HG02943 (cell line): ENCODE data around the gene QSER1.
"Not testable (repeated sequence)": the region's sequence is repeated elsewhere in the genome, so short reads cannot be mapped to it uniquely, and the experiment has no call there.

Experiments
- ATAC-seq: cut with Tn5 transposase; IDR thresholded peaks from one replicate; pipeline ENCODE4 v1.9.1; 2021; ENCODE audit warnings: mild to moderate bottlenecking, low read depth, moderate library complexity; ENCODE audit not compliant: unreplicated experiment

Gene QSER1

DNA sequence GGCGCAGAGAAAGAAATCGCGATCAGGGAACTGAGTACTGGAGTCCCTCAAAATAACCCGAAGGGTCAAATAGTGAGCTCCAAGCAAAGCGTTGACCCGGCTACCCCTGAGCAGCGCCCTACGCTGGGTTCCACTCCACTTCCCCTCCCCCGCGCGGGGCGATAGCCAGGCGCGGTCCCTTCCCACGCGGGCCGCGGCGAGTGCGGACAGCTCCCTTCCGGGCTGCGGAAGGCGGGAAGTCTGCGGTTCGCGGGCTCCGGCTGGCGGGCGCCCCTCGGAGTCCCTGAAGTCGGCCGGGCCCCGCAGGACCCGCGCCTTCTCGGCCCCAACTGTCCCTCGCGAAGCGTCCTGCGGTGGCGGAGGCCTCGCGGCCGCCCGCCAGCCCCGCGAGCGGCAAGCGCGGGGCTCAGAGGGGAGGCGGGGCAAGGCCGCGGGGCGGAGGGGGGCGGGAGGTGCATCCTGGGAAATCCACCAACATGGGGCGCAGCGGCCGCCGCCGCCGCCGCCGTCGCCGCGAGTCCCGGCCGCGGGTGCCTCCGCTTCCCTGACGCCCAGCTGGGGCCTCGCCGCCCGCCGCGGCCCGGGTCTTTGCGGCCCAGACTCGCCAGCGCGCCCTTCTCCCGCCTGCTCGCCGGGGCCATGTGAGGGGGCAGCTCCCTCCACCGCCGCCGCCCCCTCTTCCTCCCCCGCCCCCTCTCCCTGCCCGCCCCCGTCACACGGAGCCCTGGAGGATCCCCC is at the start of gene QSER1:
QSER1 (plus strand) TSS at position 457 of the 738 bp plus-strand sequence. CDS start 315 bp downstream, outside the sequence.
- peak; percentile 69 for ATAC-seq

DNA sequence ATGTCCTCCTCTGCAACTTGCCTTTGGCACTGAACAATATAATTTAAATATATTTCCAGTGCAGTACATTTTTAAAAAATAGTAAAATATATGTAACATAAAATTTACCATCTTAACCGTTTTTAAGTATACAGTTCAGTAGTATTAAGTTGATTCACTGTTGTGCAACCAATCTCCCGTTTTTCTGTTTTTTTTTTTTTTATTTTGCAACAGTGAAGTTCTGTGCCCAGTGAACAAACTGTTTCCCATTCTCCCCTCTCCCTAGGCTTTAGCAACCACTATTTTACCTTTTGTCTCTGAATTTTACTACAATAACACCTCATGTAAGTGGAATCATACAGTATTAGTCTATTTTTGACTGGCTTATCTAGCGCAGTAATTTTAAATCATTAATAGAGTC is 49.1 kb upstream of the QSER1 start:
- no peak for ATAC-seq

DNA sequence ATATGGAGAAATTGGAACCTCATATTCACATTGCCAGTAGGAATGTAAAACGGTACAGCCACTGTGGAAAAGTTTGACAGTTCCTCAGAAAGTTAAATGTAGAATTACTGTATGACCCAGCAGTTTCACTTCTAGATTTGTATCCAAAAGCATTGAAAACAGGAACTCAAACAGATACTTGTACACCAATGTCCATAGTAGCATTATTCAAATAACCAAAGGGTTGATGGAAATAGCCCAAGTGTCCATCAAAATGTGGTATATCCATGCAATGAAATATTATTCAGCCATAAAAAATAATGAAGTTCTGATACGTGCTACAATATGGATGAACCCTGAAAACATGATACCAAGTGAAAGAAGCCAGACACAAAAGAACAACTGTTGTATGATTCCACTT is 45.1 kb upstream of the QSER1 start:
- ATAC-seq: no peak

DNA sequence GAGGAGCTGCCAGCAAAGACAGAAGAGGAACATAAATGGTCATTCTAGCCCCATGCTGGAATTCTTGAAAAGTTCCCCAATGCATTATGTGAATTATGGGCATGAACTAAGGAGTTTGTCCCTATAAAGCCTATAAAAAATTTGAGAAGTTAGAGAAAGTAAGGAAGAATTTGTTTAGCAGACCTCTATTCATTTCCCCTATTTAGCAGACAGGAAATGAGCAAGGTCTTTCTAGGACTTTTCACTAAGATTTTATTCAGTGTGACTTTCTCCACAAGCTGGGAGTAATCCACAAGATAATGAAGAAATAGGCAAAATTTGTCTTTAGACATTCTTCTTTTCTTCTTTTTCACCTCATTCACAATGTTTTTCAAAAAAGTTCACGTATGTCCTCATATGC is 42.9 kb upstream of the QSER1 start:
- ATAC-seq: no peak

DNA sequence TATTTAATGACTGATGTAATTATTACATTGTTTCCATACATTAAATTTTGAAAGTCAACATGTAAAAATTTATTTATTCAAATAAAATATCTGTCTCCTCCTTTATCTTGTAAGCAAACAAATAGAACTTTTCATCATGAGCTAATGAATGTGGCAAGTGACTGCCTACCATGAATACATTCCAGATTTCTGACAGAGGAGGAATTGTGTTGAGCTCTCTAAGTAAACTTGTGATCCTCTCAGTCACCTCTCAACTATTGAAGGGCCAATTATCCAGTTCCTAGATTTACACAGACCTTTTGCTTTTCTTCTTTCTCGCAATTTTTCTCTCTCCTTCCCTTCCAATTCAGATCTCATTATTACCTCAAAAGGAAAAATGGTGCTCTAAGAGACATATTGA is 41.4 kb upstream of the QSER1 start:
- ATAC-seq: no peak

DNA sequence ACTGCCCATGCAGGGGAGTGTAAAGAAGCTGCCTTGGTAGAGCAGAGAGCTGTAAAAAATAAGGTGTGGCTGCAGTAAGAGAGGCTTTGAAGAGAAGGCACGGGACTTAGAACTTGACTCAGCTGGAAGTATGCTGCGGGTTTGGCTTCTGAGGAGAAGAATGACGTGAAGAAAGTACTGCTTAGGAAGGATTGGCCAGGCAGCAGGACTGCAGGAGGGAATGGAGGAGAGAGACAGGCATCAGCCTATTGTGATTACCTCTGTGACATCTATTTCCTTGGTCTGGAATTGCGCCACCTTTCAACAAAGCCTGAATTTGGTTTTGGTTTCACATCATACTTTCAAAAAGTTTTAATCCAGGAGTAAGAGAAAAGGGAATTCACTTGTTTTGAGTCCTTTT is 40.4 kb upstream of the QSER1 start:
- no peak for ATAC-seq

DNA sequence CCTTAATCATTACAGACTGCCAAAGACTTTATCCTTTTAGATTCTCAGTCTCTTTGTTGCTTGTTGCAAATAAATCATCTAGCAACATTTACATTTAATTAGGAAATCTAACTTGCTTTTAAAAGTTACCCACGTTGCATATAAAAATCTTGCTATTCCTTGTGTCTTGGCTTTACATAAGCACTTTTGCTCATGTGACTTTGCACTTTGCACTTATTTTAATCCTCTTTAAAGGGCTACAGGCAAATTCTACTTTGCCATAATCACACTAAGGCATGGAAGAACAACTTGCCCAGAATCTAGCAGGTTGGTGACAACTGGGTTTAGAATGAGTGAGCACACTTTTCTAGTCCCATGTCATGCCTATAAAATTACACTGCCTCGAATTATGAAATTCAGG is 37.0 kb upstream of the QSER1 start:
- ATAC-seq: no peak

DNA sequence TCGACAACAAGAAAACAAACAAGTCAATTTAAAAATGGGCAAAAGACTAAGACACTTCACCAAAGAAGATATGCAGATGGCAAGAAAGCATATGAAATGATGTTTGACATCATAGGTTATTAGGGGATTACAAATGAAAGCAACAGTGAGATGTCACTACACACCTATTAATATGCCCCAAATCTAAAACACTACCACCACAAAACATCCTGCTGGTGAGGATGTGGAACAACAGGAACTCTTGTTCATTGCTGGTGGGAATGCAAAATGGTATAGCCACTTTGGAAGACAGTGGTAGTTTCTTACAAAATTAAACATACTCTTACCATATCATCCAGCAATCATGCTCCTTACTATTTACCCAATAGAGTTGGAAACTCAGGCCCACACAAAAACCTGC is 33.9 kb upstream of the QSER1 start:
- no peak for ATAC-seq

DNA sequence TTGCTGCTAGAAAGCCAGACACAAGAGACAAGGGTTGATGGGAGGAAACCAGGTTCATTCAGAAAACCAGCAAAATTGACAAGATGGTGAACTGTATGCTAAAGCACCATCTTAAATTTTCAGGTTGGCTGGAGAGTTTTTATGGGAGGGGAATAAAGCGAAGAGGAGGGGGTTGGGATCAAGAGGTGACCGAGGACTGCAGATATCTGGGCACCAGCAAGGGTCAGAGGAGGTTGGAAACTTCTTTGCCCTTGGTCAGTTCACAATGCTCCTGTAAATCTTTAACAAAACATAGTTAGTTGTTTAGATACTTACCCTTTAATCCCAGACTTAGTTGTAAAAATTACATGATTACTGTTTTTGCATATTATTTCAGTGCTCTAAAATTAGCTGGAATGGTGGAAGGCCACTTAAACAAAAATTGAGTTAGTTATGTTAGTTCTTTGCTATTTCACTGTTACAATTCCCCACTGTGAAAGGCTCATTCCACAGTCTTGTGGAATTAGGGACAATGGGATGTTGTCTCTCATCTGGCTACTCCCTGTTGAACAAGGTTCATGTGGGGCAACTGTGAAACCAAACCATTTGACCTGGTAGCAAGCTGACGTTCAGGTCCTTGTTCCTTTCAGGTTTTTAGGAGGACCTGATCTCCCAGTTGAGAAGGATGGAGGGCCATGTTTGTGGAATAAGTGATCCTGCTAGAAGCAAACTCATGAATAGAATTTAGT is 30.6 kb upstream of the QSER1 start:
- no peak for ATAC-seq

DNA sequence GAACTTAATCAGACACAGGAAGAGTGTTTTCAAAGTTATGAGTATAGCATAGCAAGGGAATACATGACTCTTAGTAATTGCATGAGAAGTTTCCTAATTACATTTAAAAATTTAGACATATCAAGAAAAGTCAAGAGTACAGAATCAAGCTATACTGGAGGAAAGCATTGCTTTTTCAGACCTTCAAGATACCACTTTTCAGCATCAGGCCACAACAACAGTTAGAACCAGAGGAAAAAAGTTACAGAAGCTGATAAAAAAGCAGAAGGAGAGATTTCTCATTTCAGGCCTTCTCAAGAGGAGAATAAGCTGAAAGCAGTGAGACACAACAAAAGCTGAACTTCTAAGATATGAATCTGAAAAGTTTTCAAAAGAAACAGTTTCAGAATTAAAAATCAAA is 28.1 kb upstream of the QSER1 start:
- ATAC-seq: no peak

DNA sequence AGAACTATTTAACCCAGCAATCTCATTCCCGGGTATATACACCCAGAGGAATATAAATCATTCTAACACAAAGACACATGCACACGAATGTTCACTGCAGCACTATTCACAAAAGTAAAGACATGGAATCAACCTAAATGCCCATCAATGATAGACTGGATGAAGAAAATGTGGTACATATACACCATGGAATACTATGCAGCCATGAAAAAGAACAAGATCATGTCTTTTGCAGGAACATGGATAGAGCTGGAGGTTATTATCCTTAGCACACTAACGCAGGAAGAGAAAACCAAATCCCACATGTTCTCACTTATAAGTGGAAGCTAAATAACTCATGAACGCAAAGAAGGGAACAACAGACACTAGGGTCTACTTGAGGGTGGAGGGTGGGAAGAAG is 23.9 kb upstream of the QSER1 start:
- not testable (repeated sequence) for ATAC-seq

DNA sequence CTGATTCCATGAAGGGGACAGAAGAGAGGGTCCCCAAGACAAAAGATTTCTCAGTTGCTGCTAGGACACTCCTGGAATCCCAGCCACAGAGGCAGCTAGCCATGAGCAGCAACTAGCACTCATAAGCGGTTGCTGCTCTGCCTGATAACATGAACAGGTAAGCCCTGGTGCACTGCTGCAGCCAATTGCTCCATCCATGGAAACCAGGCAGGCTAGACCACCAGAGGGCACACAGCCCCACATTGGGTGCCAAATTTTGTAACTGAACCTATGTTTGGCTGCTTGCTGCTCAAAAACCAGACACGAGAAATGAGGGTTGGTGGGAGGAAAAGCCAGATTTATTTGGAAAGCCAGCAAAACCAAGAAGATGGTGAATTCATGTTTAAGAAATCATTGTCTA is 21.9 kb upstream of the QSER1 start:
- ATAC-seq: no peak

DNA sequence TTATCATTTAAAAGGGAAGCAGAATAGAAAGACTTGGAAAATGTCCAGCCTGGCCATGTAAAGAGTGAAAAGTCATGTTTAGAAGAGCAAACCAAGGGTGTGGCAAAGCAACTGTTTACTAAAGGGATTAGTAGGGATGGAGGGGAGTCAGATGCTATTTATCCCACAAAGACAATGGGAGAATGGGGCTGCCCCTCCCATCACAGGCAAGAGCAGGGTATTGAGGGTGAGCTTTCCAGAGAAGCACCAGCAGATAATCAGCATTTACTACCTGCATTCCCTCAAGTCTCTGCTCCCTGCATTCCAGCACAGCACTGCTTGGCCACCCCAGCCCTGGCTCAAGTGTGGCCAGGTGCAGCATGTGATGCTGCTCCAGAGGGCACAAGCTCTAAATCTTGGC is 18.5 kb upstream of the QSER1 start:
- ATAC-seq: no peak

DNA sequence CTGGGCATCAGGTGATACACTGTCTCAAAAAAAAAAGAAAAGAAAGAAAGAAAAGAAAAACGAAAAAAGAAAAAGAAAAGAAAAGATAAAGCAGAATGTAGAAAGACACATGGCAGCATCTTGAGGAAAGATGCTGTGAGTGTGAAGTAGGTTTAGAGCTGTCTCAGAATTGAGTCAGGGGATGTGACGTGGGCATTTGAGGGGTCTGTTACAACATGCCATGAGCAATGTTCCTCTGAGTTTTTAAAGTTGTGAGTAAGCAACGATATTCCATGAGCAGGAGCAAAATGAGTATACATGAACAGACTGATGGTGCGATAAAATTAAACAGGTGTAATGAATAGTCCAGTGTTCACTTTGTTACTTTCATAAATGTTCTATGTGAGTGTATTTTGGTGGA is 11.3 kb upstream of the QSER1 start:
- no peak for ATAC-seq

DNA sequence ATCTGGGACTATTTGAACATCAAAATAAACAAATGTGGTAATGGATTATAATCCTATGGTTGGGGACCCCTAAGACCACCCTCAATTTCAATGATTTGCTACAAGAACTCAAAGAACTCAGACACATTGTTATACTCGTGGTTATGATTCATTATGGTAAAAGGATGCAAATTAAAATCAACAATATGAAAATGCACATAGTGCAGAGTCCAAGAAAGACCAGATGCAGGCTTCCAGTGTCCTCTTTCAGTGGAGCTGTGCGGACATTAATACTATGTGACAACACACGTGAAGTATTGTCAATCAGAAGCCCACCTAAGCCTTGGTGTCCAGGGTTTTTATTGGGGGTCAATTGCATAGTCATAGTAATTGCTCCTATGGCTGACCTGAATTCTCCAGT is 9.2 kb upstream of the QSER1 start:
- no peak for ATAC-seq

DNA sequence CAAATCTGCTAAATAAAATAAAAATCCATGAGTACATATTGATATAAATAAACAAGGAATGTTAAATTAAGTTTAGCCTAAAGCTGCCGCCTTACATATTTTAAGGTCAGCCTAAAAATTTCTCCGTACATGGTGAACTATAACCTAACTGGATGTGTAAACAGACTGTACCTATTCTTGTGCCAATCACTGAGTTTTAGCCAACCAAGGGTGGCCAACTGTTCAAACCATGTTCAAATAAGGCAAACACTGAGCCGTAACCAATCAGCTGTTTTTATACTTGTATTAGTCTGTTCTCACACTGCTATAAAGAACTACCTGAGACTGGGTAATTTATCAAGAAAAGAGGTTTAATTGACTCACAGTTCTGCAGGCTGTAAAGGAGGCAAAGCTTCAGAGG is 8.6 kb upstream of the QSER1 start:
- no peak for ATAC-seq

DNA sequence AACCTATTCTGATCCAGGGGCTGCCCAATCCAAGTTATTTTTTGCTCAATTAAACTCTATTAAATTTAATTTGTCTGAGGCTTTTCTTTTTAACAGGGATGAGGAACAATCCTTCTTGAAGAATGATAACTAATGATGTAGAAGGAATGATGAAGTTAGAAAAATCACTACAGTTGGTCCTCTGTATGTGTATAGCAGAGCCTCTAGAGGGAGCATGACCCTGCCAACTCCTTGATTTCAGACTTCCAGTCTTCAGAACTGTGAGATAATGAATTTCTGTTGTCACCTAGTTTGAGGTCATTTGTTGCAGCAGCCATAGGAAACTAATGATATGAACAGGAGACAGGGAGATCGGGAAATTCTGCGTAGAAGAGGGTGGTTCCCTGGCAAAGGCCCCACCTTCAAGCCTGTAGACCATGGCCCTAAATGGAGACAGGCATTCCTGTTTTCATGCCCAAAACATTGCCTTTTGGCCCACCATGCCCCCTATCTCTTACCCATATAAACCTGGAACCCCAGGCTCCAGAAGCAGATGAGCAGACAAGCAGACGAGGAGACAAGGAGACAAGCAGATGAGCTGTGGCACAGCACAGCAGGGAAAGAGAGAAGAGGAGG is 7.7 kb upstream of the QSER1 start:
- ATAC-seq: no peak

DNA sequence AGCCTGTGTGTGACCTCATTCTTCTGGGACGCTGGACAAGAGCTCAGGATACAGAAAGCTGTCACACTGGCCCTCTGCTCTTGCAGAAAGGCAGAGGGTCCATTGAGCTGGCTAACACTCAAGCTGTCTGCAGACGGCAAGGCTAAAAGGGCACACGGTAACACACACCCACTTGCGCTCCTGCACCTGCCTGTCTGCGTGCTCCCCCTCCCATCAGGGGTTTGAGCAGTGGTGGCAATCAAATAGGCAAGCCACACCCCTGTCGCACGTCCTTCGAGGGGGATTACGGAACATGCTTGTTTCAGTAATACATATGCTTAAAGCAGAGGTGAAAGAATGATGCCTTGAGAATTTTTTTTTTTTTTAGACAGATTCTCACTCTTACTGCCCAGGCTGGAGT is 7.1 kb upstream of the QSER1 start:
- no peak for ATAC-seq

DNA sequence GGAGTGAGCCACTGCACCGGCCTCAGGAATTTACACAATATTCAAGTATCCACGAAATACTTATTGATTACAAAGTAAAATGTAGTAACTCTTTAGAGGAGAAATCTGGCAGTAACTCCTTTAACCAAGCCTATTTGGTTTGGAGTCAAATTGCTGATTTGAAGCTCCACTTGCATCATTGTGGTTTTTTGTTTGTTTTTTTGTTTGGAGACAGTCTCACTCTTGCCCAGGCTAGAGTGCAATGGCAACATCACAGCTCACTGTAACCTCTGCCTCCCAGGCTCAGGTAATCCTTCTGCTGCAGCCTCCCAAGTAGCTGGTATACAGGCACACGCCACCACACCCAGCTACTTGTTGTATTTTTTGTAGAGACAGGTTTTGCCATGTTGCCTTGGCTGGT is 6.4 kb upstream of the QSER1 start:
- ATAC-seq: no peak

DNA sequence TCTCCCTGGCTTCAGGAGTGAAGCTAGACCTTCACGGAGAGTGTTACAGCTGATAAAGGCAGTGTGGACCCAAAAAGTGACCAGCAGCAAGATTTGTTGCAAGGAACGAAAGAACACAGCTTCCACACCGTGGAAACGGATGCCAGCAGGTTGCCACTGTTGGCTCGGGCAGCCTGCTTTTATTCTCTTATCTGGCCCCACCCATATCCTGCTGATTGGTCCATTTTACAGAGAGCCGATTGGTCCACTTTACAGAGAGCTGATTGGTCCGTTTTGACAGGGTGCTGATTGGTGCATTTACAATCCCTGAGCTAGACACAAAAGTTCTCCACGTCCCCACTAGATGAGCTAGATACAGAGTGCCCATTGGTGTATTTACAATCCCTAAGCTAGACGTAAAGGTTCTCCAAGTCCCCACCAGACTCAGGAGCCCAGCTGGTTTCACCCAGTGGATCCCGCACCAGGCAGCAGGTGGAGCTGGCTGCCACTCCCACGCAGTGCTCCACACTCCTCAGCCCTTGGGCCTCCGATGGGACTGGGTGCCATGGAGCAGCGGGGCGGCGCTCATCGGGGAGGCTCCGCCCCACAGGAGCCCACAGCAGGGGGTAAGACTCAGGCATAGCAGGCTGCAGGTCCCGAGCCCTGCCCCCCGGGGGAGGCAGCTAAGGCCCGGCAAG is 4.8 kb upstream of the QSER1 start:
- ATAC-seq: not testable (repeated sequence)

DNA sequence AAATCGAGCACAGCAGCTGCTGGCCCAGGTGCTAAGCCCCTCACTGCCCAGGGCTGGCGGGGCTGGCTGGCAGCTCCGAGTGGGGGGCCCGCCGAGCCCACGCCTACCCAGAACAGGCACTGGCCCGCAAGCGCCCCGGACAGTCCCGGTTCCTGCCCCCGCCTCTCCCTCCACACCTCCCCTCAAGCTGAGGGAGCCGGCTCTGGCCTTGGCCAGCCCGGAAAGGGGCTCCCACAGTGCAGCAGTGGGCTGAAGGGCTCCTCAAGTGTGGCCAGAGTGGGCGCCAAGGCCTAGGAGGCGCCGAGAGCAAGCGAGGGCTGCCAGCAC is 4.3 kb upstream of the QSER1 start:
- not testable (repeated sequence) for ATAC-seq
